Activated naive CD4-positive, alpha-beta T cell treated with anti-CD3 and anti-CD28 coated beads, Interleukin-2, amount 50 U/mL, for 16 hours (primary cell): ENCODE data around the gene CACNB4.
"Not testable (repeated sequence)": the region's sequence is repeated elsewhere in the genome, so short reads cannot be mapped to it uniquely, and the experiment has no call there.

Source experiments
- DNase-seq: peaks from one replicate; pipeline ENCODE4 v3.0.0-alpha.2; 2020

Gene CACNB4

GRCh38 chr2:151936626-151937025 is 162.2 kb downstream of the CACNB4 start:
- DNase-seq = no peak

GRCh38 chr2:151933266-151933804 is 165.5 kb downstream of the CACNB4 start:
- DNase-seq = no peak

- DNase-seq = no peak
Observed at GRCh38 chr2:151931756-151932155, 167.1 kb downstream of the CACNB4 start.

- no peak for DNase-seq
Observed at GRCh38 chr2:151931030-151931611, 167.7 kb downstream of the CACNB4 start.

- no peak for DNase-seq
Observed at GRCh38 chr2:151930042-151930441, 168.8 kb downstream of the CACNB4 start.

- no peak for DNase-seq
Observed at GRCh38 chr2:151928380-151928779, 170.5 kb downstream of the CACNB4 start.

GRCh38 chr2:151927501-151928221 is 171.2 kb downstream of the CACNB4 start:
- no peak for DNase-seq

GRCh38 chr2:151922845-151923666 is 175.8 kb downstream of the CACNB4 start:
- DNase-seq = no peak

GRCh38 chr2:151919786-151920185 is 179.1 kb downstream of the CACNB4 start:
- no peak for DNase-seq

- no peak for DNase-seq
Observed at GRCh38 chr2:151918308-151918707, 180.5 kb downstream of the CACNB4 start.

- DNase-seq = no peak
Observed at GRCh38 chr2:151916632-151917031, 182.2 kb downstream of the CACNB4 start.

GRCh38 chr2:151915629-151916025 is 183.2 kb downstream of the CACNB4 start:
- DNase-seq = not testable (repeated sequence)

- DNase-seq = no peak
Observed at GRCh38 chr2:151914989-151915628, 183.7 kb downstream of the CACNB4 start.

- no peak for DNase-seq
Observed at GRCh38 chr2:151908204-151908882, 190.5 kb downstream of the CACNB4 start.

GRCh38 chr2:151907286-151908203 is 191.3 kb downstream of the CACNB4 start:
- no peak for DNase-seq

GRCh38 chr2:151906633-151906998 is 192.2 kb downstream of the CACNB4 start:
- DNase-seq = no peak

- DNase-seq = no peak
Observed at GRCh38 chr2:151905963-151906632, 192.7 kb downstream of the CACNB4 start.

GRCh38 chr2:151904807-151905206 is 194.0 kb downstream of the CACNB4 start:
- DNase-seq = no peak

- DNase-seq = no peak
Observed at GRCh38 chr2:151904021-151904420, 194.8 kb downstream of the CACNB4 start.

- no peak for DNase-seq
Observed at GRCh38 chr2:151902829-151903228, 196.0 kb downstream of the CACNB4 start.

- DNase-seq = no peak
Observed at GRCh38 chr2:151900331-151900730, 198.5 kb downstream of the CACNB4 start.
